ENCODE results near the gene RFX3.

- no peak for TF ChIP-seq REST (IDR thresholded peaks at IDR 0.05; ENCODE audit: insufficient replicate concordance, low read depth)
- no peak for TF ChIP-seq CTCF (IDR thresholded peaks at IDR 0.05; ENCODE audit: insufficient read depth, low read length)
- no peak for TF ChIP-seq POLR2AphosphoS5 (IDR thresholded peaks at IDR 0.05; ENCODE audit: low read depth)
- TF ChIP-seq SPI1 (IDR thresholded peaks at IDR 0.05; ENCODE audit: borderline replicate concordance, low read depth), result no peak
- TF ChIP-seq GABPA (IDR thresholded peaks at IDR 0.05; ENCODE audit: low read depth), result no peak
These were observed 182.1 kb downstream of the RFX3 start for GRCh38 chr9:3343671-3344070.

Data from HL-60 (cell line).